ENCODE measurements around the gene GABRG3.

GABRG3 gene

GRCh38 chr15:27234593-27234992 lies 263.6 kb downstream of the GABRG3 start (continued):
- no peak for TF ChIP-seq SETDB1 (IDR thresholded peaks at IDR 0.05; ENCODE audit: insufficient read length, low read length)
- no peak for TF ChIP-seq ZNF560 (tag by site-specific recombination; IDR thresholded peaks at IDR 0.05; ENCODE audit: borderline replicate concordance)
- no peak for TF ChIP-seq KLF7 (tag by site-specific recombination; IDR thresholded peaks at IDR 0.05; ENCODE audit: borderline replicate concordance)
- no peak for TF ChIP-seq PRDM1 (tag by site-specific recombination; IDR thresholded peaks at IDR 0.05)
- no peak for TF ChIP-seq ZNF707 (tag by site-specific recombination; IDR thresholded peaks at IDR 0.05)
- TF ChIP-seq ZNF585B (tag by site-specific recombination; IDR thresholded peaks at IDR 0.05) = no peak
- no peak for TF ChIP-seq CTCF (tag by site-specific recombination; IDR thresholded peaks at IDR 0.05)
- no peak for TF ChIP-seq ZNF426 (tag by site-specific recombination; IDR thresholded peaks at IDR 0.05)
- no peak for TF ChIP-seq SCRT1 (tag by site-specific recombination; IDR thresholded peaks at IDR 0.05; ENCODE audit: borderline replicate concordance)
- TF ChIP-seq ZNF558 (tag by site-specific recombination; IDR thresholded peaks at IDR 0.05) = no peak
- no peak for TF ChIP-seq ZBTB48 (tag by site-specific recombination; IDR thresholded peaks at IDR 0.05)

GRCh38 chr15:27235161-27235560 lies 264.2 kb downstream of the GABRG3 start:
- H3K36me3 ChIP-seq (ENCODE audit: control insufficient read depth in 2 of 2, insufficient read depth in 1 of 2, low read length in 2 of 2) = no peaks in the 10 kb centered on the region
- CTCF ChIA-PET = interaction anchor here (0.7 to 0.9 kb wide), 2 partner anchors 123 to 175 kb away, joined by 3 to 4 read pairs; no protein-coding TSS in a partner anchor
- no peak for TF ChIP-seq ZNF707 (tag by site-specific recombination; IDR thresholded peaks at IDR 0.05)
- no peak for TF ChIP-seq ZNF112 (tag by site-specific recombination; IDR thresholded peaks at IDR 0.05)
- TF ChIP-seq ZFP3 (tag by site-specific recombination; IDR thresholded peaks at IDR 0.05; ENCODE audit: low read depth) = no peak
- TF ChIP-seq ZBTB8A (tag by site-specific recombination; IDR thresholded peaks at IDR 0.05) = no peak
- no peak for TF ChIP-seq ZIC2 (tag by site-specific recombination; IDR thresholded peaks at IDR 0.05)
- no peak for TF ChIP-seq ZNF830 (tag by site-specific recombination; IDR thresholded peaks at IDR 0.05; ENCODE audit: low read depth)
- no peak for TF ChIP-seq ZNF514 (tag by site-specific recombination; IDR thresholded peaks at IDR 0.05)
- no peak for TF ChIP-seq ZNF311 (tag by site-specific recombination; IDR thresholded peaks at IDR 0.05; ENCODE audit: borderline replicate concordance)
- no peak for TF ChIP-seq BCL11A (tag by site-specific recombination; IDR thresholded peaks at IDR 0.05; ENCODE audit: low read depth)
- no peak for TF ChIP-seq ZNF350 (tag by site-specific recombination; IDR thresholded peaks at IDR 0.05)
- no peak for TF ChIP-seq ZNF148 (tag by site-specific recombination; IDR thresholded peaks at IDR 0.05; ENCODE audit: borderline replicate concordance)
- TF ChIP-seq AEBP2 (tag by site-specific recombination; IDR thresholded peaks at IDR 0.05; ENCODE audit: borderline replicate concordance) = no peak
- no peak for TF ChIP-seq ZNF449 (tag by site-specific recombination; IDR thresholded peaks at IDR 0.05)
- TF ChIP-seq ZNF114 (tag by site-specific recombination; IDR thresholded peaks at IDR 0.05) = no peak
- TF ChIP-seq ZFP69B (tag by site-specific recombination; IDR thresholded peaks at IDR 0.05) = no peak
- no peak for TF ChIP-seq SETDB1 (IDR thresholded peaks at IDR 0.05; ENCODE audit: insufficient read length, low read length)
- no peak for TF ChIP-seq ZNF791 (tag by site-specific recombination; IDR thresholded peaks at IDR 0.05)
- no peak for TF ChIP-seq ZNF560 (tag by site-specific recombination; IDR thresholded peaks at IDR 0.05; ENCODE audit: borderline replicate concordance)
- no peak for TF ChIP-seq ZNF2 (tag by site-specific recombination; IDR thresholded peaks at IDR 0.05)
- no peaks in the 10 kb centered on the region for H3K4me1 ChIP-seq (ENCODE audit: control insufficient read depth, insufficient read depth, low read length)
- no peaks in the 10 kb centered on the region for H3K9me3 ChIP-seq (ENCODE audit: control insufficient read depth, insufficient read depth, low read depth, low read length)
- no peak overlapping the region for H3K27ac ChIP-seq (ENCODE audit: extremely low read depth, low read depth, low read length)
- POLR2A ChIA-PET = no interaction called here
- H3K4me3 ChIP-seq (ENCODE audit: low read depth, low read length) = no peak overlapping the region
